OCI-LY1 (cell line): ENCODE measurements around the gene B9D2.

Experiments
- H2AFZ ChIP-seq: fragments of 200-600 bp; sonication (generic), shearing (Covaris generic); 2 replicates; pipeline ENCODE4 v1.6.0; 2014; ENCODE audit warnings: antibody characterized with exemption, mild to moderate bottlenecking, low read length
- H3F3A ChIP-seq: fragments of 200-600 bp; sonication (generic), shearing (Covaris generic); 2 replicates; pipeline ENCODE4 v1.6.0; 2014; ENCODE audit warnings: mild to moderate bottlenecking, antibody characterized with exemption, low read length, moderate library complexity; ENCODE audit not compliant: insufficient read depth
- H3K27ac ChIP-seq: fragments of 200-600 bp; sonication (generic); 2 replicates; pipeline ENCODE4 v1.5.1; 2014; ENCODE audit warnings: low read length, mixed run types, mild to moderate bottlenecking, low read depth; ENCODE audit not compliant: poor library complexity, severe bottlenecking
- H3K27me3 ChIP-seq: fragments of 200-600 bp; sonication (generic); 2 replicates; pipeline ENCODE4 v1.6.0; 2014; ENCODE audit warnings: antibody characterized with exemption, mild to moderate bottlenecking, low read length, moderate library complexity; ENCODE audit not compliant: insufficient read depth
- H3K36me3 ChIP-seq: fragments of 200-600 bp; sonication (generic); 2 replicates; pipeline ENCODE4 v1.6.1; 2014; ENCODE audit warnings: mild to moderate bottlenecking, antibody characterized with exemption, low read length, moderate library complexity, mixed read lengths; ENCODE audit not compliant: insufficient read depth
- H3K4me1 ChIP-seq: fragments of 200-600 bp; sonication (generic); 2 replicates; pipeline ENCODE4 v1.5.1; 2014; ENCODE audit warnings: mild to moderate bottlenecking, low read length, moderate library complexity; ENCODE audit not compliant: insufficient read depth, severe bottlenecking
- H3K4me2 ChIP-seq: fragments of 200-600 bp; sonication (generic), shearing (Covaris generic); 2 replicates; pipeline ENCODE4 v1.6.1; 2014; ENCODE audit warnings: low read length
- H3K4me3 ChIP-seq: fragments of 200-600 bp; sonication (generic); 2 replicates; pipeline ENCODE4 v1.5.1; 2014; ENCODE audit warnings: low read length, low read depth, mild to moderate bottlenecking, mixed read lengths; ENCODE audit not compliant: poor library complexity, severe bottlenecking
- H3K79me2 ChIP-seq: fragments of 200-600 bp; shearing (Covaris generic); 2 replicates; pipeline ENCODE4 v1.6.1; 2016; ENCODE audit warnings: mixed run types, low read length, mixed read lengths; ENCODE audit not compliant: insufficient read depth
- H3K9ac ChIP-seq: fragments of 200-600 bp; sonication (generic), shearing (Covaris generic); 2 replicates; pipeline ENCODE4 v1.6.1; 2014; ENCODE audit warnings: mild to moderate bottlenecking, low read length, mixed read lengths
- H3K9me2 ChIP-seq: fragments of 200-600 bp; sonication (generic), shearing (Covaris generic); 2 replicates; pipeline ENCODE4 v1.6.1; 2014; ENCODE audit warnings: low read depth, mild to moderate bottlenecking, low read length, mixed read lengths
- H3K9me3 ChIP-seq: fragments of 200-600 bp; shearing (Covaris generic); 2 replicates; pipeline ENCODE4 v1.6.1; 2014; ENCODE audit warnings: low read length, mixed read lengths
- H4K20me1 ChIP-seq: fragments of 200-600 bp; sonication (generic), shearing (Covaris generic); 2 replicates; pipeline ENCODE4 v1.6.0; 2016; ENCODE audit warnings: mild to moderate bottlenecking, low read length; ENCODE audit not compliant: insufficient read depth
- EZH2 ChIP-seq: fragments of 200-600 bp; sonication (generic), shearing (Covaris generic); IDR thresholded peaks from 2 replicates; pipeline ENCODE4 v1.8.0; 2017; ENCODE audit warnings: borderline replicate concordance, mixed run types, mild to moderate bottlenecking, antibody characterized with exemption, low read length, moderate library complexity, mixed read lengths
- TF ChIP-seq, protein P1 (sequence below): fragments of 200-600 bp; sonication (generic), shearing (Covaris generic); IDR thresholded peaks from 2 replicates; pipeline ENCODE4 v1.5.1; 2017; ENCODE audit warnings: mild to moderate bottlenecking, antibody characterized with exemption, low read length, moderate library complexity, mixed read lengths

Gene B9D2

GRCh38 chr19:41319500-41320184, 44.3 kb downstream of the B9D2 start:
- Histone ChIP-seq H3K9me3 (no peaks in the 10 kb centered on the region), H3K79me2 (no peaks in the 10 kb centered on the region), H3F3A (0 out of 2 replicates have a peak, but pooled peaks cover 2% of the 10 kb centered on the region), H3K4me1 (no peaks in the 10 kb centered on the region), H3K4me2 (no peak overlapping the region), H2AFZ (no peak overlapping the region), H3K4me3 (no peak overlapping the region), H3K27ac (no peak overlapping the region), H3K9ac (no peak overlapping the region), H3K27me3 (no peaks in the 10 kb centered on the region), H4K20me1 (no peaks in the 10 kb centered on the region), H3K36me3 (peaks cover 71% of the 10 kb centered on the region), H3K9me2 (no peaks in the 10 kb centered on the region)
- no peak for TF ChIP-seq EZH2
- TF ChIP-seq, protein P1, sequence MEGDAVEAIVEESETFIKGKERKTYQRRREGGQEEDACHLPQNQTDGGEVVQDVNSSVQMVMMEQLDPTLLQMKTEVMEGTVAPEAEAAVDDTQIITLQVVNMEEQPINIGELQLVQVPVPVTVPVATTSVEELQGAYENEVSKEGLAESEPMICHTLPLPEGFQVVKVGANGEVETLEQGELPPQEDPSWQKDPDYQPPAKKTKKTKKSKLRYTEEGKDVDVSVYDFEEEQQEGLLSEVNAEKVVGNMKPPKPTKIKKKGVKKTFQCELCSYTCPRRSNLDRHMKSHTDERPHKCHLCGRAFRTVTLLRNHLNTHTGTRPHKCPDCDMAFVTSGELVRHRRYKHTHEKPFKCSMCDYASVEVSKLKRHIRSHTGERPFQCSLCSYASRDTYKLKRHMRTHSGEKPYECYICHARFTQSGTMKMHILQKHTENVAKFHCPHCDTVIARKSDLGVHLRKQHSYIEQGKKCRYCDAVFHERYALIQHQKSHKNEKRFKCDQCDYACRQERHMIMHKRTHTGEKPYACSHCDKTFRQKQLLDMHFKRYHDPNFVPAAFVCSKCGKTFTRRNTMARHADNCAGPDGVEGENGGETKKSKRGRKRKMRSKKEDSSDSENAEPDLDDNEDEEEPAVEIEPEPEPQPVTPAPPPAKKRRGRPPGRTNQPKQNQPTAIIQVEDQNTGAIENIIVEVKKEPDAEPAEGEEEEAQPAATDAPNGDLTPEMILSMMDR = no peak

- Histone ChIP-seq H3K9me2 (no peaks in the 10 kb centered on the region), H3K4me2 (no peak overlapping the region), H3K4me3 (no peak overlapping the region), H3K9me3 (no peaks in the 10 kb centered on the region), H3K36me3 (peaks cover 77% of the 10 kb centered on the region), H3K27me3 (no peaks in the 10 kb centered on the region), H3K79me2 (no peaks in the 10 kb centered on the region), H3K9ac (no peak overlapping the region), H2AFZ (no peak overlapping the region), H3K27ac (no peak overlapping the region), H3F3A (no peaks in the 10 kb centered on the region), H4K20me1 (no peaks in the 10 kb centered on the region), H3K4me1 (no peaks in the 10 kb centered on the region)
- TF ChIP-seq, protein P1 = no peak
- no peak for TF ChIP-seq EZH2
Observed at GRCh38 chr19:41318696-41319499, 45.1 kb downstream of the B9D2 start.

GRCh38 chr19:41316306-41316920, 47.5 kb downstream of the B9D2 start:
- H3K4me1 ChIP-seq = peaks cover 4% of the 10 kb centered on the region
- no peak overlapping the region for H3K4me3 ChIP-seq
- no peak overlapping the region for H3K27ac ChIP-seq
- no peaks in the 10 kb centered on the region for H3K79me2 ChIP-seq
- H3K9me3 ChIP-seq = no peaks in the 10 kb centered on the region
- no peaks in the 10 kb centered on the region for H3F3A ChIP-seq
- no peak overlapping the region for H3K4me2 ChIP-seq
- no peaks in the 10 kb centered on the region for H3K9me2 ChIP-seq
- TF ChIP-seq, protein P1 = no peak
- H3K9ac ChIP-seq = no peak overlapping the region
- H2AFZ ChIP-seq = no peak overlapping the region
- H3K27me3 ChIP-seq = no peaks in the 10 kb centered on the region
- H4K20me1 ChIP-seq = no peaks in the 10 kb centered on the region
- peaks cover 80% of the 10 kb centered on the region for H3K36me3 ChIP-seq
